GM12873 (cell line): ENCODE data around the gene KCNG1.

Experiments used
- CTCF ChIP-seq: IDR thresholded peaks from 2 replicates; pipeline ENCODE4 v1.5.1; 2012; ENCODE audit warnings: low read depth, mild to moderate bottlenecking, moderate library complexity, low read length, control low read depth; ENCODE audit not compliant: insufficient read depth; ENCODE audit errors: missing control alignments

The KCNG1 gene

GRCh38 chr20:50959543-50960126 is 63.3 kb downstream of the KCNG1 start:
- TF ChIP-seq CTCF: no peak

GRCh38 chr20:50958615-50959542 is 64.0 kb downstream of the KCNG1 start, which contains the start of gene MOCS3:
Gene MOCS3 (plus strand): TSS chr20:50958818. CDS start chr20:50958843, 25 bp downstream.
- TF ChIP-seq CTCF: no peak

- no peak for TF ChIP-seq CTCF
Observed at GRCh38 chr20:50957798-50958614, 64.9 kb downstream of the KCNG1 start, which contains the start of gene DPM1. Gene DPM1 (minus strand): TSS chr20:50958532. CDS start chr20:50958523, 9 bp downstream.

- no peak for TF ChIP-seq CTCF
Observed at GRCh38 chr20:50957276-50957675, 65.6 kb downstream of the KCNG1 start.

- TF ChIP-seq CTCF: no peak
Observed at GRCh38 chr20:50953821-50954220, 69.1 kb downstream of the KCNG1 start.
